GM23338 (cell line): ENCODE measurements around the gene LCN12. TPM values are rescaled to one million over a fixed set of nuclear protein-coding genes. Genes with fewer than 3 reads are reported as not detected.

ENCODE experiments used
- ATAC-seq: fragments of 200-7000 bp; cut with Tn5 transposase; 3 replicates; pipeline ENCODE4 v1.9.1; 2020
- DNase-seq: peaks from one replicate; pipeline ENCODE4 v3.0.0-alpha.2; 2015; ENCODE audit warnings: low spot score
- H2AFZ ChIP-seq: fragments of 200-600 bp; sonication (generic); 2 replicates; pipeline ENCODE4 v1.8.0; 2016; ENCODE audit warnings: antibody characterized with exemption, mild to moderate bottlenecking, moderate library complexity
- H3F3A ChIP-seq: fragments of 200-600 bp; sonication (generic); replicated peaks from 2 replicates; pipeline ENCODE4 v1.8.0; 2017; ENCODE audit warnings: antibody characterized with exemption, mixed run types, low read depth
- H3K27ac ChIP-seq: fragments of 200-600 bp; sonication (generic); 2 replicates; pipeline ENCODE4 v1.6.1; 2016; ENCODE audit warnings: low read depth
- H3K27me3 ChIP-seq: fragments of 200-600 bp; sonication (generic); 2 replicates; pipeline ENCODE4 v1.8.0; 2016; ENCODE audit warnings: mild to moderate bottlenecking, mixed run types, moderate library complexity; ENCODE audit not compliant: insufficient read depth
- H3K36me3 ChIP-seq: fragments of 200-600 bp; sonication (generic); 2 replicates; pipeline ENCODE4 v1.8.0; 2016; ENCODE audit warnings: mild to moderate bottlenecking; ENCODE audit not compliant: insufficient read depth
- H3K4me1 ChIP-seq: fragments of 200-600 bp; sonication (generic); 2 replicates; pipeline ENCODE4 v1.8.0; 2016; ENCODE audit warnings: mild to moderate bottlenecking, moderate library complexity; ENCODE audit not compliant: insufficient read depth
- H3K4me2 ChIP-seq: fragments of 200-600 bp; sonication (generic); 2 replicates; pipeline ENCODE4 v1.7.1; 2017; ENCODE audit warnings: mixed run types
- H3K4me3 ChIP-seq: fragments of 200-600 bp; sonication (generic); 2 replicates; pipeline ENCODE4 v1.6.1; 2016; ENCODE audit warnings: mixed run types
- H3K79me2 ChIP-seq: fragments of 200-600 bp; sonication (generic); replicated peaks from 2 replicates; pipeline ENCODE4 v1.8.0; 2017; ENCODE audit warnings: mild to moderate bottlenecking; ENCODE audit not compliant: insufficient read depth
- H3K9me2 ChIP-seq: fragments of 200-600 bp; sonication (generic); 2 replicates; pipeline ENCODE4 v1.8.0; 2017; ENCODE audit not compliant: insufficient read depth
- H4K20me1 ChIP-seq: fragments of 200-600 bp; sonication (generic); replicated peaks from 2 replicates; pipeline ENCODE4 v1.8.0; 2017; ENCODE audit warnings: mild to moderate bottlenecking; ENCODE audit not compliant: insufficient read depth
- H3K27ac Mint-ChIP-seq: 2 replicates; pipeline ENCODE4 v1.8.0; 2020; ENCODE audit warnings: inconsistent platforms, mild to moderate bottlenecking, moderate library complexity, mixed read lengths
- H3K27me3 Mint-ChIP-seq: 3 replicates; pipeline ENCODE4 v1.8.0; 2022; ENCODE audit warnings: low read depth, mild to moderate bottlenecking, moderate library complexity, mixed read lengths, inconsistent platforms; ENCODE audit not compliant: insufficient read depth, poor library complexity
- H3K36me3 Mint-ChIP-seq: 3 replicates; pipeline ENCODE4 v1.8.0; 2021; ENCODE audit warnings: low read depth, mild to moderate bottlenecking, inconsistent platforms, moderate library complexity, mixed read lengths
- H3K4me1 Mint-ChIP-seq: 3 replicates; pipeline ENCODE4 v1.8.0; 2020; ENCODE audit warnings: mild to moderate bottlenecking, inconsistent platforms, mixed read lengths
- H3K4me3 Mint-ChIP-seq: 3 replicates; pipeline ENCODE4 v1.8.0; 2021; ENCODE audit warnings: moderate library complexity, mild to moderate bottlenecking, inconsistent platforms, mixed read lengths
- H3K9me3 Mint-ChIP-seq: 3 replicates; pipeline ENCODE4 v1.8.0; 2020; ENCODE audit warnings: moderate library complexity, mild to moderate bottlenecking, inconsistent platforms, mixed read lengths
- CREB1 ChIP-seq: fragments of 250-450 bp; sonication (Bioruptor Pico); IDR thresholded peaks from 2 replicates; pipeline ENCODE4 v1.5.0; 2020; ENCODE audit warnings: low read depth, mild to moderate bottlenecking, moderate library complexity
- CTCF ChIP-seq, 2 experiments: fragments of 200-600 bp in 1 of 2; sonication (generic) in 1 of 2; conservative IDR thresholded peaks; 2 replicates each; pipeline versions ENCODE4 v1.5.1 to v1.6.1; 2016 to 2017; ENCODE audit warnings: antibody characterized with exemption in 2 of 2, low read depth in 2 of 2, mild to moderate bottlenecking in 2 of 2, moderate library complexity in 1 of 2
- ETS1 ChIP-seq: IDR thresholded peaks from 2 replicates; pipeline ENCODE4 v1.6.1; 2016; ENCODE audit warnings: antibody characterized with exemption
- EZH2 ChIP-seq: fragments of 200-600 bp; sonication (generic); IDR thresholded peaks from one replicate; pipeline ENCODE4 v1.8.0; 2017; ENCODE audit warnings: antibody characterized with exemption, mild to moderate bottlenecking, low read depth; ENCODE audit not compliant: unreplicated experiment
- EZH2phosphoT487 ChIP-seq: fragments of 200-600 bp; sonication (generic); IDR thresholded peaks from one replicate; pipeline ENCODE4 v1.8.1; 2018; ENCODE audit warnings: antibody characterized with exemption; ENCODE audit not compliant: unreplicated experiment
- JUNB ChIP-seq: IDR thresholded peaks from one replicate; pipeline ENCODE4 v1.6.1; 2016; ENCODE audit warnings: antibody characterized with exemption; ENCODE audit not compliant: unreplicated experiment
- NANOG ChIP-seq: IDR thresholded peaks from 2 replicates; pipeline ENCODE4 v1.6.1; 2016; ENCODE audit warnings: antibody characterized with exemption, borderline replicate concordance
- POLR2AphosphoS5 ChIP-seq: IDR thresholded peaks from 2 replicates; pipeline ENCODE4 v1.6.1; 2016; ENCODE audit warnings: antibody characterized with exemption, low read depth
- REST ChIP-seq: IDR thresholded peaks from one replicate; pipeline ENCODE4 v1.6.1; 2018; ENCODE audit warnings: antibody characterized with exemption; ENCODE audit not compliant: unreplicated experiment
- STAT1 ChIP-seq: IDR thresholded peaks from one replicate; pipeline ENCODE4 v1.6.1; 2016; ENCODE audit warnings: antibody characterized with exemption; ENCODE audit not compliant: unreplicated experiment
- ZNF114 ChIP-seq: fragments of 250-450 bp; sonication (Bioruptor Pico); IDR thresholded peaks from 2 replicates; pipeline ENCODE4 v1.5.0; 2020; ENCODE audit warnings: mild to moderate bottlenecking, moderate library complexity
- ZNF331 ChIP-seq: fragments of 250-450 bp; sonication (Bioruptor Pico); IDR thresholded peaks from 2 replicates; pipeline ENCODE4 v1.5.0; 2020; ENCODE audit warnings: low read depth, mild to moderate bottlenecking, moderate library complexity
- polyA plus RNA-seq: library from polyadenylated mRNA; unstranded; fragments of >200 nt; fragmentation: Nextera tagmentation; extraction: Ambion mirVana; gene quantifications from 2 replicates; pipeline ENCODE4 v1.2.1, GENCODE V29; 2016
- total RNA-seq: library from RNA; depleted of rRNA; stranded (reverse); fragments of >200 nt; shearing (Covaris generic); gene quantifications from 2 replicates; pipeline ENCODE4 v1.2.3, GENCODE V29; 2014
- TF ChIP-seq, protein P1 (sequence below): fragments of 250-450 bp; sonication (Bioruptor Pico); IDR thresholded peaks from 2 replicates; pipeline ENCODE4 v1.5.0; 2020; ENCODE audit warnings: mild to moderate bottlenecking, moderate library complexity

The LCN12 gene
- total and polyA plus RNA-seq, 2 experiments from 2014 or later = 0.39 to 0.69 TPM

DNA sequence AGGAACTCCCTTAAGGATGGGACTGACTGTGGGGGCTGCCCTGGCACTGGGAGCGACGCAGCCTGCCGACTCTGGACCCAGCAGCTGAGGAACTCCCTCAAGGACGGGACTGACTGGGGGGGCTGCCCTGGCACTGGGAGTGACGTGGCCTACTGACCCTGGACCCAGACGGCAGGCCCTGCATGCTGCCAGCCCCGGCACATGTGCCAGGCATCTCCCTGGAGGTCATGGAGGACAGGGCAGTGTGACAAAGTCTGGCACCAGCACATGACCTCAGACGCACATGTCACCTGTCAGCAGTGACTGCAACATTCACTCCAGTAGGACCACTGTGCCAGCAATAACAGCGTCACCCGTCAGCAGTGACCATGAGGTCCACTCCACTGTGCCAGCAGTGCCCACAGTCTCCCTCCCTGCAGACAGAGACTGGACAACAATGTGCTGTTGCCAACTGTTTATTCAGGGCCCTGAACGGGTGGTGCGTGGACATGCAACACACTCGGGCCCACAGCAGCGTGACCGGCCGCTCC is 12.0 kb upstream of the LCN12 start:
- H3K27me3 ChIP-seq = no peaks in the 10 kb centered on the region
- H3K36me3 ChIP-seq = no peaks in the 10 kb centered on the region
- Mint-ChIP-seq H3K4me1 (peaks cover 5% of the 10 kb centered on the region), H3K36me3 (peaks cover 40% of the 10 kb centered on the region), H3K27ac (no peak overlapping the region), H3K9me3 (no peaks in the 10 kb centered on the region), H3K27me3 (peaks cover 10% of the 10 kb centered on the region), H3K4me3 (no peak overlapping the region)
- no peak overlapping the region for H3K4me3 ChIP-seq
- H3K4me1 ChIP-seq = no peaks in the 10 kb centered on the region; the same call in 1 of the 2 replicates
- H3K4me2 ChIP-seq = no peak overlapping the region
- H3F3A ChIP-seq = 0 out of 2 replicates have a peak, but pooled peaks cover 3% of the 10 kb centered on the region
- ATAC-seq = no peak
- no peak for TF ChIP-seq POLR2AphosphoS5
- TF ChIP-seq ZNF114 (CRISPR knock-in tag) = no peak
- no peak for TF ChIP-seq ETS1
- TF ChIP-seq EZH2 = no peak
- TF ChIP-seq CREB1 = no peak
- TF ChIP-seq JUNB = no peak
- TF ChIP-seq ZNF331 = no peak
- TF ChIP-seq CTCF (conservative IDR thresholded peaks at IDR 0.05; ENCODE audit: low read depth in 2 of 2) = no peak
- TF ChIP-seq STAT1 = no peak
- TF ChIP-seq, protein P1, sequence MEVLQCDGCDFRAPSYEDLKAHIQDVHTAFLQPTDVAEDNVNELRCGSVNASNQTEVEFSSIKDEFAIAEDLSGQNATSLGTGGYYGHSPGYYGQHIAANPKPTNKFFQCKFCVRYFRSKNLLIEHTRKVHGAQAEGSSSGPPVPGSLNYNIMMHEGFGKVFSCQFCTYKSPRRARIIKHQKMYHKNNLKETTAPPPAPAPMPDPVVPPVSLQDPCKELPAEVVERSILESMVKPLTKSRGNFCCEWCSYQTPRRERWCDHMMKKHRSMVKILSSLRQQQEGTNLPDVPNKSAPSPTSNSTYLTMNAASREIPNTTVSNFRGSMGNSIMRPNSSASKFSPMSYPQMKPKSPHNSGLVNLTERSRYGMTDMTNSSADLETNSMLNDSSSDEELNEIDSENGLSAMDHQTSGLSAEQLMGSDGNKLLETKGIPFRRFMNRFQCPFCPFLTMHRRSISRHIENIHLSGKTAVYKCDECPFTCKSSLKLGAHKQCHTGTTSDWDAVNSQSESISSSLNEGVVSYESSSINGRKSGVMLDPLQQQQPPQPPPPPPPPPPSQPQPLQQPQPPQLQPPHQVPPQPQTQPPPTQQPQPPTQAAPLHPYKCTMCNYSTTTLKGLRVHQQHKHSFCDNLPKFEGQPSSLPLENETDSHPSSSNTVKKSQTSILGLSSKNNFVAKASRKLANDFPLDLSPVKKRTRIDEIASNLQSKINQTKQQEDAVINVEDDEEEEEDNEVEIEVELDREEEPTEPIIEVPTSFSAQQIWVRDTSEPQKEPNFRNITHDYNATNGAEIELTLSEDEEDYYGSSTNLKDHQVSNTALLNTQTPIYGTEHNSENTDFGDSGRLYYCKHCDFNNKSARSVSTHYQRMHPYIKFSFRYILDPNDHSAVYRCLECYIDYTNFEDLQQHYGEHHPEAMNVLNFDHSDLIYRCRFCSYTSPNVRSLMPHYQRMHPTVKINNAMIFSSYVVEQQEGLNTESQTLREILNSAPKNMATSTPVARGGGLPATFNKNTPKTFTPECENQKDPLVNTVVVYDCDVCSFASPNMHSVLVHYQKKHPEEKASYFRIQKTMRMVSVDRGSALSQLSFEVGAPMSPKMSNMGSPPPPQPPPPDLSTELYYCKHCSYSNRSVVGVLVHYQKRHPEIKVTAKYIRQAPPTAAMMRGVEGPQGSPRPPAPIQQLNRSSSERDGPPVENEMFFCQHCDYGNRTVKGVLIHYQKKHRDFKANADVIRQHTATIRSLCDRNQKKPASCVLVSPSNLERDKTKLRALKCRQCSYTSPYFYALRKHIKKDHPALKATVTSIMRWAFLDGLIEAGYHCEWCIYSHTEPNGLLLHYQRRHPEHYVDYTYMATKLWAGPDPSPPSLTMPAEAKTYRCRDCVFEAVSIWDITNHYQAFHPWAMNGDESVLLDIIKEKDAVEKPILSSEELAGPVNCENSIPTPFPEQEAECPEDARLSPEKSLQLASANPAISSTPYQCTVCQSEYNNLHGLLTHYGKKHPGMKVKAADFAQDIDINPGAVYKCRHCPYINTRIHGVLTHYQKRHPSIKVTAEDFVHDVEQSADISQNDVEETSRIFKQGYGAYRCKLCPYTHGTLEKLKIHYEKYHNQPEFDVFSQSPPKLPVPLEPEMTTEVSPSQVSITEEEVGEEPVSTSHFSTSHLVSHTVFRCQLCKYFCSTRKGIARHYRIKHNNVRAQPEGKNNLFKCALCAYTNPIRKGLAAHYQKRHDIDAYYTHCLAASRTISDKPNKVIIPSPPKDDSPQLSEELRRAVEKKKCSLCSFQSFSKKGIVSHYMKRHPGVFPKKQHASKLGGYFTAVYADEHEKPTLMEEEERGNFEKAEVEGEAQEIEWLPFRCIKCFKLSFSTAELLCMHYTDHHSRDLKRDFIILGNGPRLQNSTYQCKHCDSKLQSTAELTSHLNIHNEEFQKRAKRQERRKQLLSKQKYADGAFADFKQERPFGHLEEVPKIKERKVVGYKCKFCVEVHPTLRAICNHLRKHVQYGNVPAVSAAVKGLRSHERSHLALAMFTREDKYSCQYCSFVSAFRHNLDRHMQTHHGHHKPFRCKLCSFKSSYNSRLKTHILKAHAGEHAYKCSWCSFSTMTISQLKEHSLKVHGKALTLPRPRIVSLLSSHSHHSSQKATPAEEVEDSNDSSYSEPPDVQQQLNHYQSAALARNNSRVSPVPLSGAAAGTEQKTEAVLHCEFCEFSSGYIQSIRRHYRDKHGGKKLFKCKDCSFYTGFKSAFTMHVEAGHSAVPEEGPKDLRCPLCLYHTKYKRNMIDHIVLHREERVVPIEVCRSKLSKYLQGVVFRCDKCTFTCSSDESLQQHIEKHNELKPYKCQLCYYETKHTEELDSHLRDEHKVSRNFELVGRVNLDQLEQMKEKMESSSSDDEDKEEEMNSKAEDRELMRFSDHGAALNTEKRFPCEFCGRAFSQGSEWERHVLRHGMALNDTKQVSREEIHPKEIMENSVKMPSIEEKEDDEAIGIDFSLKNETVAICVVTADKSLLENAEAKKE (CRISPR knock-in tag) = no peak
- no peak for TF ChIP-seq EZH2phosphoT487
- no peak for TF ChIP-seq NANOG
- no peak for TF ChIP-seq REST
- no peaks in the 10 kb centered on the region for H3K9me2 ChIP-seq
- H3K79me2 ChIP-seq = 0 out of 2 replicates have a peak, but pooled peaks cover 5% of the 10 kb centered on the region
- no peak overlapping the region for H3K27ac ChIP-seq
- H4K20me1 ChIP-seq = peaks cover 12% of the 10 kb centered on the region
- no peak for DNase-seq
- H2AFZ ChIP-seq = no peak overlapping the region
